Ecto neural progenitor cell (in vitro differentiated cells): ENCODE results near the gene OR52M1.

Experiments
- DNase-seq: peaks from one replicate; pipeline ENCODE4 v3.0.0-alpha.2; 2018; ENCODE audit warnings: low spot score

OR52M1 gene

DNA sequence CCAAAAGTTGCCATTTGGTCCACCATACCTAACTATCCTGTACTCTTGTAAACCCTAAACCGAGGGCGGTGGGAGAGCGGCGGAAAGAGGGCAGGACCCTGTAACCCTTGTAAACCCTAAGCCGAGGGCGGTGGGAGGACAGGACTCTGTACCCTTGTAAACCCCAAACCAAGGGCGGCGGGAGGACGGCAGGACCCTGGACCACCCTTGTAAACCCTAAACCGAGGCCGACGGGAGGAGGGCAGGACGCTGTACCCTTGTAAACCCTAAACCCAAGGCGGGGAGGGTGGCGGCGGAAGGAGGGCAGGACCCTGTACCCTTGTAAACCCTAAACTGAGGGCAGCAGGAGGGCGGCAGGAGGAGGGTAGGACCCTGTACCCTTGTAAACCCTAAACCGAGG is 24.1 kb downstream of the OR52M1 start:
- DNase-seq, result no peak

GRCh38 chr11:4576880-4577279 is 31.9 kb downstream of the OR52M1 start:
- no peak for DNase-seq

DNA sequence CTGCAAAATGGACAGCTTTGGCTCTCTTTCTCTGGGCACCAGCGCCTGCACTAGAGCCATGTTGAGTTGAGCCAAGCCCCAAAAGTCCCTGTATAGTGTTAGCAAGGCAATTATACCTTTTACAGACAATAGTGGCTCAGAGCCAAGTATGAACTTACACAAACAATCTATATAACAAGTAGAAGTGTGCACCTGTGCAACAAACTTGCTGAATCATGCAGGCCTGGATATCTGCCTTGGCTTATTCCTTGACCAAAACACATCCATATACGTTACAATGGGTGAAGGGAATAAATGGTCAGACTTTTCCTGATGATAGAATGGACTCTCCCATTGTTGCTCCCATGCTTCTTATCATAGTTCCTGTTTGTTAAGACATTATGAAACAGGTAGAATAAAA is 32.8 kb downstream of the OR52M1 start:
- no peak for DNase-seq

DNA sequence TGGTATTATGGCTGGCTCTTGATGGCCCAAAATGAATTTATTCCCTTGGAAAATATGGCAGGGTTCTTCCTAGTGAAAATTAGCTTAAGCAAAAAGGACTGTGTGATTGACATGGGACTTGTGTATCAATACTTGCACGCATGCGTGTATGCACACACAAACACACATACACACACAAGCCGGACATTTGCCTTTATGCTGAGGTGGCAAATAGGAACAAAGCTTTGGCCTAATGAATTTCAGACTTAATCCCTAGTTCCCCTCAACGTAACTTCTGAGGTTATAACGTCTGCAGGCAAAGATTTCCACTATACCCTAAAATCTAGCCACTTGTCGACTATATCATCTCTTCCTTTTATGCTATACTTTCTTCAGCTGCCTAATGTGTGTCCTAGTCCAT is 33.6 kb downstream of the OR52M1 start:
- DNase-seq, result no peak

- DNase-seq, result no peak
These were observed 35.1 kb downstream of the OR52M1 start for GRCh38 chr11:4580124-4580523.

- DNase-seq, result no peak
These were observed 36.5 kb downstream of the OR52M1 start, which contains the start of gene OR52I2 for GRCh38 chr11:4581443-4581842. Gene OR52I2 (plus strand): TSS chr11:4581743.

GRCh38 chr11:4589017-4589416 is 44.0 kb downstream of the OR52M1 start:
- DNase-seq, result no peak

DNA sequence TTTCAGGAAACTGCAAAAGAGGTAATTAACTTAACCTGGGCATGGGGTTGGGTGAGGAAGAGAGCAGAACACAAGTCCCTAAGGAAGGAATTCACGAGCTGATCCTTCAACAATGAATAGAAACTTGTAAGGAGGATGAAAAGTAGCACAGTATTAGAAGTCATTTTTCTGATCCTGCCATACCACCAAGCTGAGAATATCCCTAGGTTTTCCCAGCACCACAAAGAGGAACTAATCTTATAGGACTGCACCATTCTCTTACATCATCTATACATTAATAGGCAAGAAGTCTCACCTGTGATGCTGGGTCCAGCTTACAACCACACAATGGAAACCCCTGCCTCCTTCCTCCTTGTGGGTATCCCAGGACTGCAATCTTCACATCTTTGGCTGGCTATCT is 48.7 kb downstream of the OR52M1 start, which contains the start of gene OR52I1:
TSS of gene OR52I1 (plus strand) at position 301 of the 400 bp plus-strand sequence. CDS start at position 301, 0 bp downstream.
- DNase-seq, result no peak
